Ascending aorta (tissue), 2 donors: Measurements from ENCODE around the gene OLFML2A. TPM values are rescaled to one million over a fixed set of nuclear protein-coding genes. Genes with fewer than 3 reads are reported as not detected.

Source experiments
- DNase-seq, 2 donors: peaks; one replicate each; pipeline ENCODE4 v3.0.0-alpha.2; 2019; ENCODE audit warnings: low spot score in 2 of 2
- H3K27ac ChIP-seq, 2 donors: fragments of 200-600 bp; sonication (generic); one replicate each; pipeline ENCODE4 v1.5.1; 2016 to 2017; ENCODE audit warnings: mild to moderate bottlenecking in 1 of 2
- H3K27me3 ChIP-seq: fragments of 200-600 bp; sonication (generic); one replicate; pipeline ENCODE4 v1.5.1; 2017
- H3K36me3 ChIP-seq, 2 donors: fragments of 200-600 bp; sonication (generic); one replicate each; pipeline ENCODE4 v1.5.1; 2016
- H3K4me1 ChIP-seq, 2 donors: fragments of 200-600 bp; sonication (generic); one replicate each; pipeline ENCODE4 v1.5.1; 2016 to 2017; ENCODE audit warnings: mild to moderate bottlenecking in 1 of 2
- H3K4me3 ChIP-seq, 2 donors: fragments of 200-600 bp; sonication (generic); one replicate each; pipeline ENCODE4 v1.5.1; 2016 to 2017; ENCODE audit warnings: mild to moderate bottlenecking in 1 of 2
- H3K9me3 ChIP-seq, 2 donors: fragments of 200-600 bp; sonication (generic); one replicate each; pipeline ENCODE4 v1.5.1; 2016
- CTCF ChIP-seq, 3 experiments: fragments of 200-600 bp in 2 of 3; fragments of 450-650 bp in 1 of 3; sonication (generic) in 2 of 3; IDR thresholded peaks; one replicate each; pipeline ENCODE4 v1.5.1; 2016 to 2019; ENCODE audit warnings: antibody characterized with exemption in 3 of 3, mild to moderate bottlenecking in 1 of 3, moderate library complexity in 1 of 3
- intact Hi-C: fragments of 100-400 bp; cut with DNase I; formaldehyde crosslinking; loops from one replicate; pipeline ENCODE4 v1.15.1; 2023
- total RNA-seq: library from RNA; depleted of rRNA; stranded (reverse); fragments of >200 nt; gene quantifications from one replicate; pipeline ENCODE4 v1.1.0, GENCODE V29; 2016

OLFML2A gene
- total RNA-seq, 1 donor from 2014 or later = 129 TPM

- H3K36me3 ChIP-seq = no peaks in the 10 kb centered on the region
- no peaks in the 10 kb centered on the region for H3K27me3 ChIP-seq
- no peak overlapping the region for H3K27ac ChIP-seq
- no peak for TF ChIP-seq CTCF (IDR thresholded peaks at IDR 0.05)
- no peaks in the 10 kb centered on the region for H3K4me1 ChIP-seq
- H3K9me3 ChIP-seq = no peaks in the 10 kb centered on the region
- intact Hi-C loops = no loop called here
- H3K4me3 ChIP-seq = no peak overlapping the region
- no peak for DNase-seq
Measured at GRCh38 chr9:124739360-124739759, 37.6 kb upstream of the OLFML2A start.

GRCh38 chr9:124741149-124741548 lies 35.8 kb upstream of the OLFML2A start:
- Histone ChIP-seq H3K27me3 (no peaks in the 10 kb centered on the region), H3K4me3 (no peak overlapping the region), H3K4me1 (no peaks in the 10 kb centered on the region), H3K36me3 (no peaks in the 10 kb centered on the region), H3K9me3 (no peaks in the 10 kb centered on the region), H3K27ac (no peak overlapping the region)
- intact Hi-C loops = no loop called here
- TF ChIP-seq CTCF (IDR thresholded peaks at IDR 0.05) = no peak
- no peak for DNase-seq

DNA sequence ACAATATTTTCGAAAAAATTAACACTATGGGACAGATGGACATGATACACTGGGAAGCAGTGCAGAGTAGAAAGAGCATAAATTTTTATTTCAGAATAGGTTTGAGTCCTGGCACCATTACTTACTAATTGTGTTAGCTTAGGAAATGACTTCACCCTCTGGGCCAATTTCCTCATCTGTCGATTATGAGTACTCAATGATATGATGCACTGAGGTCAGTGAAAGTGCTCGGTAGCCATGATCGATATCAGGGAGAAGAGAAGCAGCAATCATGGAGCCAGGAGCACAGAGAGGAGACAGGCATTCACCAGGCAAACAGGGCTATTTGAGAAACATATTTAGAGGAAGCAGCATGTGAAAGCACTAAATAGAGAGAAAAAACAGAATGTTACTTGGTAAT lies 35.3 kb upstream of the OLFML2A start:
- Histone ChIP-seq H3K9me3 (no peaks in the 10 kb centered on the region), H3K36me3 (no peaks in the 10 kb centered on the region), H3K27ac (no peak overlapping the region), H3K27me3 (no peaks in the 10 kb centered on the region), H3K4me1 (no peaks in the 10 kb centered on the region), H3K4me3 (no peak overlapping the region)
- TF ChIP-seq CTCF (IDR thresholded peaks at IDR 0.05) = no peak
- intact Hi-C loops = no loop called here
- DNase-seq = no peak

DNA sequence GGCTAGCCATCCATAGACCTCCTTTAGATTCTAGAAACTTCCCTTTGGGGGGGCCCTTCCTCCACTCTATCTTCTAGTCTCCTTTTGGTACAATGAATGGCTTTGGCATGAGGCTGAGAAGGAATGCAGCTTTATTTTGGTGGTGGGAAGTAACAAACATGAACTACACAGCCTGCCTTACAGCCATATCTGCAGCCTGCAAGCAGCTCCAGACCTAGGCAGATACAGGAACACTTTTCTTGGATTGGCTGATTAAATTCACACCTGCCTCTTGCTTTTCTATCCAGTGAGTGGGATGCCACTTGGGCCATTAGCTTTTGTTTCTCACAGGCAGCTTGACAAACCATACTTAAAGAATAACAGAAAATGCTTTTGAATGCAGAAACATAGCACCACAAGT lies 34.0 kb upstream of the OLFML2A start:
- Histone ChIP-seq H3K4me1 (no peaks in the 10 kb centered on the region), H3K36me3 (no peaks in the 10 kb centered on the region), H3K9me3 (no peaks in the 10 kb centered on the region), H3K27ac (no peak overlapping the region), H3K27me3 (no peaks in the 10 kb centered on the region), H3K4me3 (no peak overlapping the region)
- no peak for TF ChIP-seq CTCF (IDR thresholded peaks at IDR 0.05)
- intact Hi-C loops = no loop called here
- no peak for DNase-seq

GRCh38 chr9:124743686-124744348 lies 33.1 kb upstream of the OLFML2A start:
- TF ChIP-seq CTCF (IDR thresholded peaks at IDR 0.05) = no peak
- intact Hi-C loops = no loop called here

DNA sequence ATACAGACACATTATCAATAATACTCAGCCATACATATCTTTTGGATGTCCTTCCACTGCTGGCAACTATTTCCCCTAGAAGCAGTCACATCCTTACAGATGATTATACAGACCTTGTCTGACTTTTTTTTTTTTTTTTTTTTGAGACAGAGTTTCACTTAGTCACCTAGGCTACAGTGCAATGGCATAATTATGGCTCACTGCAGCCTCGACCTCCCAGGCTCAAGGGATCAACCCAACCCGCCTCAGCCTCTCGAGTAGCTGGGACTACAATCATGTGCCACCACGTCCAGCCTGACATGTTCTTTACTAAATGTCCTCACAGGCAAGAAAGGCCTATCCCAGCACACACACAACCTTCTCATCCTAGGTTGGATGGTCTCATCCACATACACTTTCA lies 29.9 kb upstream of the OLFML2A start:
- DNase-seq = no peak
- TF ChIP-seq CTCF (IDR thresholded peaks at IDR 0.05) = no peak
- intact Hi-C loops = no loop called here

More at GRCh38 chr9:124743686-124744348, 33.1 kb upstream of the OLFML2A start:
- Histone ChIP-seq H3K4me3 (no peak overlapping the region), H3K27ac (no peak overlapping the region), H3K9me3 (no peaks in the 10 kb centered on the region), H3K27me3 (no peaks in the 10 kb centered on the region), H3K36me3 (no peaks in the 10 kb centered on the region), H3K4me1 (no peaks in the 10 kb centered on the region)
- no peak for DNase-seq

More for the DNA sequence above, 29.9 kb upstream of the OLFML2A start:
- Histone ChIP-seq H3K4me3 (no peak overlapping the region), H3K27me3 (no peaks in the 10 kb centered on the region), H3K27ac (no peak overlapping the region), H3K36me3 (no peaks in the 10 kb centered on the region), H3K9me3 (no peaks in the 10 kb centered on the region), H3K4me1 (no peaks in the 10 kb centered on the region)
